ENCODE measurements around the gene KIF5C.

Gene KIF5C

DNA sequence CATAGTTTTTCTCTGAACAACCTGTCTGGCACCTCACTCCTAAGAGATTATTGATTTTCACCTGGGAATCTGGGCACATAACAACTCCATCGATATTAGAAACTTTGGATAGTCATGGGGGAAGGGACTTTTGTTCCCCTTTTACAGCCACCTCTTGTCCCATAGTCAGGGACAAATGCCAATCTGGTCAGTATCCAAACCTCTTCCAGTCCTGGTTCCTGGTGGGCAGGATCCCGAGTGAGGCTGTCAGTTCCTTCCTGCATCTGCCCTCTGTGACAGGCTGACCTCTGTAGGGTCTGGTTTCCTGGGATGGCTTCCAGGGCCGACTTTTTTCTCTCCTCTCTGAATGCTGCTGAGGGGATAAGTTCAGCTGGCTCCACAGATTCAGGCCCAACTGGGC, 11.0 kb downstream of the KIF5C start:
- H3K4me3 ChIP-seq (ENCODE audit: low read depth, low read length) = no peak overlapping the region
- H3K27me3 ChIP-seq (ENCODE audit: control insufficient read depth, insufficient read depth, low read length) = no peaks in the 10 kb centered on the region
- H3K9ac ChIP-seq (ENCODE audit: low read length) = no peak overlapping the region
- peaks cover 15% of the 10 kb centered on the region for H3K4me1 ChIP-seq (ENCODE audit: control insufficient read depth, insufficient read depth, low read length)
- H3K9me3 ChIP-seq (ENCODE audit: control insufficient read depth, insufficient read depth, low read depth, low read length) = no peaks in the 10 kb centered on the region; the same call in 1 of the 2 replicates
- H3K36me3 ChIP-seq (ENCODE audit: control insufficient read depth, insufficient read depth, low read length) = peaks cover 5% of the 10 kb centered on the region
- no peak overlapping the region for H3K27ac ChIP-seq (ENCODE audit: low read depth, low read length)

GRCh38 chr2:148887350-148888002, 12.4 kb downstream of the KIF5C start:
- Histone ChIP-seq H3K27ac (ENCODE audit: low read depth, low read length) (no peak overlapping the region), H3K4me3 (ENCODE audit: low read depth, low read length) (peak overlapping the region; percentile 60), H3K4me1 (ENCODE audit: control insufficient read depth, insufficient read depth, low read length) (peaks cover 15% of the 10 kb centered on the region), H3K36me3 (ENCODE audit: control insufficient read depth, insufficient read depth, low read length) (peaks cover 10% of the 10 kb centered on the region), H3K9ac (ENCODE audit: low read length) (peak overlapping the region; percentile 21), H3K9me3 (ENCODE audit: control insufficient read depth, insufficient read depth, low read depth, low read length) (peaks cover 7% of the 10 kb centered on the region), H3K27me3 (ENCODE audit: control insufficient read depth, insufficient read depth, low read length) (no peaks in the 10 kb centered on the region)

DNA sequence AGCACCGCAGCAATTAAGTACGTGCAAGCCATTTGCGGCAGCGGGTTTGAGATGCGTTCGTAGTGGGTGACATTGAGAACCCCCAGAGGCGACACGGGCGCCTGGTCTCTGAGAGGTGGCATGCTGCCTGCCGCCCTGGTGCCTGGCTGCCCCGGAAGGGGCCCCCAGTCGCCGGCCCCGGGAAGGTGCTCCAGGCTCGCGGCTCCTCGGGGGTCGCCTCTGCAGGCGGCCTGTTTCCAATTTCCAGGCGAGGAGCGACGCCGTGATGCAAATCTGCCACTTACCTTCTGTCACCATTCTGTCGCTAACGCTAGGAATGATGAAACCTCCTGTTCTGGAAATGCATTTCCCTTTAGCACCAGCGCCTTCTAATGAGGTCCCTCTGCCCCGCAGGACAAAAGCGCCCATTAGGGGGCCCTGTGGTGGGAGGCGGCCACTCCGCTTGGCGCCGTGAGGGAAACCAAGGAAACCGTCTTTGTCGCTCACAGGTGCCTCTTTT, 13.0 kb downstream of the KIF5C start:
- Histone ChIP-seq H3K4me1 (ENCODE audit: control insufficient read depth, insufficient read depth, low read length) (peaks cover 15% of the 10 kb centered on the region), H3K36me3 (ENCODE audit: control insufficient read depth, insufficient read depth, low read length) (peaks cover 10% of the 10 kb centered on the region), H3K27ac (ENCODE audit: low read depth, low read length) (no peak overlapping the region), H3K9me3 (ENCODE audit: control insufficient read depth, insufficient read depth, low read depth, low read length) (peaks cover 13% of the 10 kb centered on the region), H3K4me3 (ENCODE audit: low read depth, low read length) (peak overlapping the region; percentile 60), H3K9ac (ENCODE audit: low read length) (peak overlapping the region; percentile 21), H3K27me3 (ENCODE audit: control insufficient read depth, insufficient read depth, low read length) (no peaks in the 10 kb centered on the region)

- Histone ChIP-seq H3K27ac (ENCODE audit: low read depth, low read length) (no peak overlapping the region), H3K4me1 (ENCODE audit: control insufficient read depth, insufficient read depth, low read length) (peaks cover 15% of the 10 kb centered on the region)
Observed at GRCh38 chr2:148888986-148889385, 14.0 kb downstream of the KIF5C start.

GRCh38 chr2:148893906-148894305, 18.9 kb downstream of the KIF5C start:
- H3K9me3 ChIP-seq (ENCODE audit: control insufficient read depth, insufficient read depth, low read depth, low read length) = peaks cover 19% of the 10 kb centered on the region
- peaks cover 6% of the 10 kb centered on the region for H3K4me1 ChIP-seq (ENCODE audit: control insufficient read depth, insufficient read depth, low read length)
- H3K9ac ChIP-seq (ENCODE audit: low read length) = no peak overlapping the region
- H3K36me3 ChIP-seq (ENCODE audit: control insufficient read depth, insufficient read depth, low read length) = peaks cover 12% of the 10 kb centered on the region
- H3K27ac ChIP-seq (ENCODE audit: low read depth, low read length) = no peak overlapping the region
- no peak overlapping the region for H3K4me3 ChIP-seq (ENCODE audit: low read depth, low read length)
- no peaks in the 10 kb centered on the region for H3K27me3 ChIP-seq (ENCODE audit: control insufficient read depth, insufficient read depth, low read length)

More at GRCh38 chr2:148888986-148889385, 14.0 kb downstream of the KIF5C start:
- Histone ChIP-seq H3K9ac (ENCODE audit: low read length) (no peak overlapping the region), H3K27me3 (ENCODE audit: control insufficient read depth, insufficient read depth, low read length) (no peaks in the 10 kb centered on the region), H3K9me3 (ENCODE audit: control insufficient read depth, insufficient read depth, low read depth, low read length) (peaks cover 19% of the 10 kb centered on the region), H3K4me3 (ENCODE audit: low read depth, low read length) (no peak overlapping the region), H3K36me3 (ENCODE audit: control insufficient read depth, insufficient read depth, low read length) (peaks cover 12% of the 10 kb centered on the region)

DNA sequence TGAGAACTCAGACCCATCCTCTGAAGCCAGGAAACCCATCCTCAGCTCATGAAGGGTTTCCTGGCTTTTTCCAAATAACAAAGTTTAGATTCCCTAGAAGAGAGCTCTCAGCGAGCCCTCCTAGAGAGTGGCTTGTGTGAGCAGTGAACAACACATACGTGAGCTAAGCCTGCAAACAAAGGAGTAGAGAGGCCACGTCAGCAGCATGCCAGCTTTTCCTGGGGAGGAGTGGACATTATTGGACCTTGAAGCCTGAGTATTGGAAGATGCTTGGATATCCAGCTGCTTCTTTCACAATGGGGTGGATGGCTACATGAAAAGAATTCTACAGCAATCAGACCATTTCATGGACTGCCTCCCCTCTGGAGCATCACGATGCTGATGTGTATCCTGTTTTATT, 21.1 kb downstream of the KIF5C start:
- H3K9me3 ChIP-seq (ENCODE audit: control insufficient read depth, insufficient read depth, low read depth, low read length) = peaks cover 19% of the 10 kb centered on the region
- H3K9ac ChIP-seq (ENCODE audit: low read length) = no peak overlapping the region
- no peak overlapping the region for H3K27ac ChIP-seq (ENCODE audit: low read depth, low read length)
- H3K36me3 ChIP-seq (ENCODE audit: control insufficient read depth, insufficient read depth, low read length) = peaks cover 7% of the 10 kb centered on the region; the same call in 1 of the 2 replicates
- H3K4me1 ChIP-seq (ENCODE audit: control insufficient read depth, insufficient read depth, low read length) = peaks cover 6% of the 10 kb centered on the region
- H3K4me3 ChIP-seq (ENCODE audit: low read depth, low read length) = no peak overlapping the region
- H3K27me3 ChIP-seq (ENCODE audit: control insufficient read depth, insufficient read depth, low read length) = no peaks in the 10 kb centered on the region

DNA sequence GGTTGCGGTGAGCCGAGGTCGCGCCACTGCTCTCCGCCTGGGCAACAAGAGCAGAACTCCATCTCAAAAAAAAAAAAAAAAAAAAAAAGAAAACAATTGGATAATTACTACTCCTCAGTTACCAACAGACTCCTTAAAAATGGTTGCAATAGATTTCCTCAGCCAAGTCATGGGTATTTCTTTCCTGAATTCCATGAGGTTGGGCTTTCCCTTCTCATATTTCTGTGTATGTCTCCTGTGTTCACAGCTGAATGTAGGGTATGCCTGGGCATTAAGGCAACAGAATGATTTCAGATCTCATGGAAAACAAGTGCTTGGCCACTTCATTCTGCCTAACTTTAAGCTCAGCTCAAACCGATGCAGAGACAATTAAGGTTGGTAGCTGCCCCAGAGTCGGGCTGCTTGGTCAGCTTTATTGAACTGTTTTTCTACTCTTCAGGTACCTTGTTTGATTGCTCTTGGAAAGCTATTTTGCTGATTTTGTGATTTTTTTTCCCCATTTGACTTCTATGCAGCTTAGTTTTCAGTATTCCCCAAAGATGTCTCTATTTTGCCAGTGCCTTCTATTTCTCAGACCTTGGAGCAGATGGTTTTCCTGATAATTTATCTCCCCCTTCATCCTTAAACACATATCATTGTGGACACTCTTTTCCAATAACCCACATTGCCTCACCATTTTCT, 24.8 kb downstream of the KIF5C start:
- Histone ChIP-seq H3K9me3 (ENCODE audit: control insufficient read depth, insufficient read depth, low read depth, low read length) (no peaks in the 10 kb centered on the region), H3K9ac (ENCODE audit: low read length) (no peak overlapping the region), H3K27ac (ENCODE audit: low read depth, low read length) (no peak overlapping the region), H3K4me3 (ENCODE audit: low read depth, low read length) (no peak overlapping the region), H3K27me3 (ENCODE audit: control insufficient read depth, insufficient read depth, low read length) (no peaks in the 10 kb centered on the region), H3K36me3 (ENCODE audit: control insufficient read depth, insufficient read depth, low read length) (no peaks in the 10 kb centered on the region), H3K4me1 (ENCODE audit: control insufficient read depth, insufficient read depth, low read length) (peaks cover 6% of the 10 kb centered on the region)

DNA sequence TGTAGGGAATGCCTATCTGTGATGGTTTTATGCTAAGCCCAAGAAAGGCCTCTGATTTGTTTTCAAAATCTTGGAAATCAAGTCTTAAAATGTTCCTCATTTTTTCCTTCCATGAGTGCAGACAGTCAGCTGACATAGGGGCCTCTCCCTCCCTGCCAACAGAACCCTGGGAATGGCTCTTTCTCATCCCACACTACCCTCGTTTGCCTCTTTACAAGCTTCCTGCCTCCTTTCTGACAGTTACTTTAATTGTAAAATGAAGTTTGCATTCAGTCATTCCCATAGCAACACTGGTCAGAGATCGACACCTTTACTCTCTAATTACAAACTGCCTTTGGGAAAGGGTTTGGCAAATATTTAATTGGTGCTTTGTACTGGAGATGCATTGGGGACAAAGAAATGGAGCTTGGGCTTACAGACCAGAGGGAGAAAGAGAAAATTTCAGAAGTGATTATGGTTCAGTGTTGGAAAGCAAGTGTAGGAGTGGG, 25.4 kb downstream of the KIF5C start:
- H3K9me3 ChIP-seq (ENCODE audit: control insufficient read depth, insufficient read depth, low read depth, low read length) = peaks cover 2% of the 10 kb centered on the region; the same call in 1 of the 2 replicates
- H3K36me3 ChIP-seq (ENCODE audit: control insufficient read depth, insufficient read depth, low read length) = no peaks in the 10 kb centered on the region
- no peak overlapping the region for H3K4me3 ChIP-seq (ENCODE audit: low read depth, low read length)
- H3K9ac ChIP-seq (ENCODE audit: low read length) = no peak overlapping the region
- no peaks in the 10 kb centered on the region for H3K27me3 ChIP-seq (ENCODE audit: control insufficient read depth, insufficient read depth, low read length)
- no peak overlapping the region for H3K27ac ChIP-seq (ENCODE audit: low read depth, low read length)
- peaks cover 6% of the 10 kb centered on the region for H3K4me1 ChIP-seq (ENCODE audit: control insufficient read depth, insufficient read depth, low read length)

- no peak overlapping the region for H3K27ac ChIP-seq (ENCODE audit: low read depth, low read length)
- peaks cover 2% of the 10 kb centered on the region for H3K4me1 ChIP-seq (ENCODE audit: control insufficient read depth, insufficient read depth, low read length)
Observed at GRCh38 chr2:148901142-148901541, 26.1 kb downstream of the KIF5C start.

GRCh38 chr2:148902798-148903197, 27.8 kb downstream of the KIF5C start:
- no peaks in the 10 kb centered on the region for H3K36me3 ChIP-seq (ENCODE audit: control insufficient read depth, insufficient read depth, low read length)
- no peak overlapping the region for H3K27ac ChIP-seq (ENCODE audit: low read depth, low read length)
- H3K4me1 ChIP-seq (ENCODE audit: control insufficient read depth, insufficient read depth, low read length) = no peaks in the 10 kb centered on the region; the same call in none of the 2 replicates
- no peak overlapping the region for H3K4me3 ChIP-seq (ENCODE audit: low read depth, low read length)
- H3K9me3 ChIP-seq (ENCODE audit: control insufficient read depth, insufficient read depth, low read depth, low read length) = peaks cover 9% of the 10 kb centered on the region; the same call in 1 of the 2 replicates
- H3K9ac ChIP-seq (ENCODE audit: low read length) = no peak overlapping the region
- no peaks in the 10 kb centered on the region for H3K27me3 ChIP-seq (ENCODE audit: control insufficient read depth, insufficient read depth, low read length)

More at GRCh38 chr2:148901142-148901541, 26.1 kb downstream of the KIF5C start:
- H3K9ac ChIP-seq (ENCODE audit: low read length) = no peak overlapping the region
- H3K36me3 ChIP-seq (ENCODE audit: control insufficient read depth, insufficient read depth, low read length) = no peaks in the 10 kb centered on the region
- H3K9me3 ChIP-seq (ENCODE audit: control insufficient read depth, insufficient read depth, low read depth, low read length) = peaks cover 7% of the 10 kb centered on the region; the same call in 1 of the 2 replicates
- no peak overlapping the region for H3K4me3 ChIP-seq (ENCODE audit: low read depth, low read length)
- H3K27me3 ChIP-seq (ENCODE audit: control insufficient read depth, insufficient read depth, low read length) = no peaks in the 10 kb centered on the region

DNA sequence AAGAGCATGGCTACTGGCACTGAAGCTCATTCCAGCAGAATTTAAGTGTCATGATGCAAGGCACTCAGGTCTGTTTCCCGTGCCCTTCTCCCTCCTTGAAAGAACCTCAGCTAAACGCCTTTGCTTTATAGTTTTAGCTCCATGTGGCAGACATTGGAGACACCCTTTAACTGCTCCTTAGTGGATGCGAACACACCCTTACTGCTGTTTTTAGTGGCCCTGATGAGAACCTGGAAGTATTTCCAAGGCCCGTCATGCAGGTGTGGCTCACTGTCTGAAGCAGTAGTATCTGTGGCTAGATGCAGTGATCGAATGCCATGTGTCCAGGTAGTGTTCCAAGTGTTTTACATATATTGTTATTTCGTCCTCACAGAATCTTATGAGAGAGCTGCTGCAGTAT, 28.3 kb downstream of the KIF5C start:
- Histone ChIP-seq H3K27me3 (ENCODE audit: control insufficient read depth, insufficient read depth, low read length) (no peaks in the 10 kb centered on the region), H3K36me3 (ENCODE audit: control insufficient read depth, insufficient read depth, low read length) (no peaks in the 10 kb centered on the region), H3K9ac (ENCODE audit: low read length) (no peak overlapping the region), H3K27ac (ENCODE audit: low read depth, low read length) (no peak overlapping the region), H3K4me3 (ENCODE audit: low read depth, low read length) (no peak overlapping the region), H3K9me3 (ENCODE audit: control insufficient read depth, insufficient read depth, low read depth, low read length) (peaks cover 9% of the 10 kb centered on the region; the same call in 1 of the 2 replicates), H3K4me1 (ENCODE audit: control insufficient read depth, insufficient read depth, low read length) (no peaks in the 10 kb centered on the region; the same call in none of the 2 replicates)

All from HUES6 (cell line).